ENCODE measurements around the gene FAR2. TPM values are rescaled to one million over a fixed set of nuclear protein-coding genes. Genes with fewer than 3 reads are reported as not detected.
A peak's percentile ranks its signal among the peaks of the same experiment; 100 is the strongest.

The FAR2 gene
- total RNA-seq, 1 experiment from 2014 or later, result 22.1 TPM

DNA sequence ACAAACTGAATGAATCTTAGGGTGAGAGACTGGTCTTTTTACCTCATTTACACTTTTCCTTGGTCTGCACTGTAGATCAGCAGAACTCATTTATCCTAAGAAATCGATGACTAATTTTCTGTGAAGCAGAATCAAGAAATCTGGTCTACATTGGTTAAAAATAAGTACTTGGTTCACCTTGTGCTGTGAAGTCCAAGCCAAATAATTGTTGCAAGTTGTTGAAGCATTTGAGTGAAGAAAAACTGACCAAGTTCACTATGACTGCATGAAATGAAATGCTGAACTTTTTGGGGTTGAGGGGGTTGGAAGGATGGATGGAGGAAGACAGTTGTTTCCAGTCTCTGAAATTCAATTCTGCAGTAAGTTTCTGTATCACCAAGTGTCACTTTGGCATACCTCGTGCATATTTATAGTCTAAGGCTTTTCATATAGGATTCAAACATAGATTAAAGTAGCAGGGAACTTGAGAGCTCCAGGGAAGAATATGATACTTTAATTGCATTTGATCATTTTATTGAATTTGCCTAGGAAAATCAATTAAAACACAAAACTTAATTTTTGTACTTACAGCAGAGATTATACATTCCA lies 75.0 kb downstream of the FAR2 start:
- Histone ChIP-seq H4K91ac (ENCODE audit: insufficient read length, low read depth, low read length) (no peak overlapping the region), H3K56ac (ENCODE audit: insufficient read length, low read depth, low read length) (no peak overlapping the region), H2BK15ac (ENCODE audit: low read depth, low read length) (no peak overlapping the region), H3K14ac (ENCODE audit: insufficient read depth, low read length) (no peak overlapping the region), H4K5ac (ENCODE audit: insufficient read length, low read depth, low read length) (no peak overlapping the region), H3K79me2 (ENCODE audit: insufficient read depth, low read length) (no peaks in the 10 kb centered on the region), H2BK5ac (ENCODE audit: insufficient read length, low read length) (no peak overlapping the region), H3K23me2 (ENCODE audit: insufficient read length, low read depth, low read length, poor library complexity, severe bottlenecking) (no peaks in the 10 kb centered on the region), H4K8ac (replicated peaks; ENCODE audit: insufficient read length, low read depth, low read length) (no peak overlapping the region), H4K20me1 (ENCODE audit: control insufficient read depth, insufficient read depth, insufficient read length) (no peaks in the 10 kb centered on the region), H3K23ac (ENCODE audit: insufficient read length, low read depth, low read length) (no peak overlapping the region), H3K4me1 (ENCODE audit: insufficient read depth, low read length) (peaks cover 3% of the 10 kb centered on the region; the same call in 1 of the 2 replicates), H2AFZ (ENCODE audit: low read length) (no peak overlapping the region), H3K79me1 (ENCODE audit: insufficient read depth, low read depth, low read length, poor library complexity, severe bottlenecking) (no peaks in the 10 kb centered on the region), H2BK120ac (ENCODE audit: low read depth, low read length, poor library complexity, severe bottlenecking) (no peak overlapping the region), H3T11ph (ENCODE audit: low read length) (no peak overlapping the region), H3K27me3 (ENCODE audit: insufficient read depth, low read length) (no peaks in the 10 kb centered on the region), H2BK20ac (ENCODE audit: low read depth, low read length, poor library complexity, severe bottlenecking) (no peak overlapping the region), H3K4ac (ENCODE audit: low read depth, low read length) (no peak overlapping the region), H3K9ac (ENCODE audit: extremely low read depth, insufficient read length, low read length) (no peak overlapping the region), H3K27ac (ENCODE audit: insufficient read length, low read depth, low read length) (no peak overlapping the region), H2AK5ac (ENCODE audit: insufficient read length, low read length) (no peak overlapping the region), H2BK12ac (ENCODE audit: insufficient read length, low read depth, low read length) (no peak overlapping the region), H3K4me2 (ENCODE audit: insufficient read depth, insufficient read length, low read length) (no peak overlapping the region), H3K9me3 (ENCODE audit: control insufficient read depth, low read depth, low read length) (no peaks in the 10 kb centered on the region), H3K18ac (ENCODE audit: insufficient read length, low read depth, low read length) (no peak overlapping the region)
- H3K27ac Mint-ChIP-seq, result peak overlapping the region in 1 of 3 experiments; percentile 4; a peak in 1 of 7 replicates
- no peak overlapping the region for H3K4me3 Mint-ChIP-seq
- no CpG with 5 or more reads among the region's 2 CpGs for WGBS (ENCODE audit: extremely low coverage, insufficient read length, low lambda C conversion rate)
- H3K36me3 Mint-ChIP-seq (ENCODE audit: insufficient read depth in 1 of 3, low read depth in 3 of 3), result peaks cover 0 to 5% (median 4%) of the 10 kb centered on the region in 3 experiments; a peak in 5 of 7 replicates
- TF ChIP-seq, protein P1, sequence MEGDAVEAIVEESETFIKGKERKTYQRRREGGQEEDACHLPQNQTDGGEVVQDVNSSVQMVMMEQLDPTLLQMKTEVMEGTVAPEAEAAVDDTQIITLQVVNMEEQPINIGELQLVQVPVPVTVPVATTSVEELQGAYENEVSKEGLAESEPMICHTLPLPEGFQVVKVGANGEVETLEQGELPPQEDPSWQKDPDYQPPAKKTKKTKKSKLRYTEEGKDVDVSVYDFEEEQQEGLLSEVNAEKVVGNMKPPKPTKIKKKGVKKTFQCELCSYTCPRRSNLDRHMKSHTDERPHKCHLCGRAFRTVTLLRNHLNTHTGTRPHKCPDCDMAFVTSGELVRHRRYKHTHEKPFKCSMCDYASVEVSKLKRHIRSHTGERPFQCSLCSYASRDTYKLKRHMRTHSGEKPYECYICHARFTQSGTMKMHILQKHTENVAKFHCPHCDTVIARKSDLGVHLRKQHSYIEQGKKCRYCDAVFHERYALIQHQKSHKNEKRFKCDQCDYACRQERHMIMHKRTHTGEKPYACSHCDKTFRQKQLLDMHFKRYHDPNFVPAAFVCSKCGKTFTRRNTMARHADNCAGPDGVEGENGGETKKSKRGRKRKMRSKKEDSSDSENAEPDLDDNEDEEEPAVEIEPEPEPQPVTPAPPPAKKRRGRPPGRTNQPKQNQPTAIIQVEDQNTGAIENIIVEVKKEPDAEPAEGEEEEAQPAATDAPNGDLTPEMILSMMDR (conservative IDR thresholded peaks at IDR 0.05), result no peak
- H3K27me3 Mint-ChIP-seq (ENCODE audit: low read depth), result no peaks in the 10 kb centered on the region
- DNase-seq, result no peak
- peaks cover 0 to 4% of the 10 kb centered on the region in 2 experiments; a peak in 2 of 5 replicates for H3K9me3 Mint-ChIP-seq
- peaks cover 20 to 31% of the 10 kb centered on the region in 2 experiments for H3K4me1 Mint-ChIP-seq
